ENCODE results near the gene RNF220.

Gene RNF220

DNA sequence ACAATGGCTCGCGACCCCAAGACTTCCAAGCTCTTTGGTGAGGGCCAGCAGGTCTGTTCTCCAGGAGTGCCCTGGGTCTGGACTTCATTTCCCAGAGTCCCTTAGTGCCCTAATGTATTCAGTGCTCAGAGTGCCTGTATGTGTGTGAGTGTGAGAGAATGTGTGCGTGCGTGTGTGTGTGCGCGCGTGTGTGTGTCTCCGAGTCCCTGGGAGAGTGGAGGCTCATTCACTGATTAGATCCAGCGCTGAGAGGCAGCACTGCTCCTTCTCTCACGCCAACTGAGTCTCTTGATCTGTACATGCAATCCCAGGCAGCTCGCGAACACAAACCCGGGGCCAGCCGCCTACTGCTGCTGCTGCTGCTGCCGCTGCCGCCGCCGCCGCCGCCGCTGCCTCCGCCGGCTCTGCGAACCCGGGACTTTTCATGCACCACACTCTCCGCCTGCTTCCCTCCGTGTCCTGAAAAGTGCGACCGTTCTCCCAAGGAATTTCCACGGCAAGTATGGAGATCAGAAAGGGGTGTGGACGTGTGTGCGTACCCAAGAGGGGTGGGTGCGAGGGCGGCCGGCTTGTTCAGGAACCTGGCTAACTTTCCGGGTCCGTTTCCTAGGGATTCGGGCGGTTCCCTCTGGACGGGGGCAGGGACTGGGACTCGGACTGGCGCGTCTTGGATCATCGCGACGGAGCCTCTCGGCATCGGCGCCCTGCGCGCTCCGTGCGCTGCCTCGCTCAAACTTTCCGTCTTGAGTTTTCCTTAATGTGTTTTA, at the start of gene RNF220:
RNF220 (plus strand) TSS at position 225 of the 767 bp plus-strand sequence.
- peak; percentile 41 for DNase-seq

DNA sequence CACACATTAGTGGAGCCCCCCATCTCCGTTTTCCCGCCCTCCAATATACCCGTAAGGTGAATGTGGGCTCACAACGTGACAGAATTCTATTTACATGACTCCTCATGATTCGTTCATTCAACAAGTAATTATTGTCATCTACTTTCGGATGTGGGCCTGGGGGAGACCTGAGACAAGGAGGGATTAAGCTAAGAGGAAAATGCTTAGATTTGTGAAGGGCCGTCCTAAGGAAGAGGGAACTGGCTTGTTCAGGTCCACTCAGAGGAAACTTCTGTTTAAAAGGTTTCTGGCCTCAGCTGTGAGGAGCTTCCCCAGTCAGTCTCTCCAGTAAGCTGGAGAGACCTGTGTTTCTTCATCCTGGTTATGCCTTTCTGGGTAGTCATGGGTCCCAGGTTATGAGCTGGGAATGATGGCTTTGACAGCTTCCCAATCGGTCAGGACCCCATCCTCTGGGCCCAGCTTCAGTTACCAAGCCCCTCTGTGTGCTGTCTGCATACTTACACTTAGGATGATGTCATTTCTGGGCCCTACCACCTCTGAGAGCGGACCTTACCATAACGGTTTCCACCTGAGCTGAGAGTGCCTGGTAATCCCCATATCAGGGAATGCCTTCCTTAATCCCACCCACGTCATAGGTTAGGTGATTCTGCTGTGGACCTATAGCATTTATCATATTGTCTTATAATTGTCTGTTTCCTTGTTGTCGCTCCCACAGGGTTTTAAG, 49.3 kb upstream of the RNF220 start:
- DNase-seq, result no peak

DNA sequence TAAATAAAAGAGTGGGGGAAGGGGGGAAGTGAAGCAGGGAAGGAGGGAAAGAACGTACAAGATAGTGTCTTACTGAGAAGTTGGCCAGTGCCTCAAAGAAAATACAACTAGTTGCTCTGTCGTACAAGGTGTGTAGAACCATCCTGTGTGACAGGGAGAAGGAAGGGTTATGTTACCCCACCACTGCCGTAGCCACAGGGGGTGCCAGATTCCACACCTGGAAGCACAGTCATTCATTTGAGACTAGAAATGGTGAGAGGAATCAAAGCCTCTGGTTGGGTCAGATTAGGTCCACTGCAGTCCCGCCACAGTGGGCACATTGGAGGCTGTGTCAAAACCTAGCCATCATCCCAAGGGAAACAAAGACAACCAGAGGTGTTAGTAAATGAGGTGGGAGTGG, 47.3 kb upstream of the RNF220 start:
- DNase-seq, result no peak

DNA sequence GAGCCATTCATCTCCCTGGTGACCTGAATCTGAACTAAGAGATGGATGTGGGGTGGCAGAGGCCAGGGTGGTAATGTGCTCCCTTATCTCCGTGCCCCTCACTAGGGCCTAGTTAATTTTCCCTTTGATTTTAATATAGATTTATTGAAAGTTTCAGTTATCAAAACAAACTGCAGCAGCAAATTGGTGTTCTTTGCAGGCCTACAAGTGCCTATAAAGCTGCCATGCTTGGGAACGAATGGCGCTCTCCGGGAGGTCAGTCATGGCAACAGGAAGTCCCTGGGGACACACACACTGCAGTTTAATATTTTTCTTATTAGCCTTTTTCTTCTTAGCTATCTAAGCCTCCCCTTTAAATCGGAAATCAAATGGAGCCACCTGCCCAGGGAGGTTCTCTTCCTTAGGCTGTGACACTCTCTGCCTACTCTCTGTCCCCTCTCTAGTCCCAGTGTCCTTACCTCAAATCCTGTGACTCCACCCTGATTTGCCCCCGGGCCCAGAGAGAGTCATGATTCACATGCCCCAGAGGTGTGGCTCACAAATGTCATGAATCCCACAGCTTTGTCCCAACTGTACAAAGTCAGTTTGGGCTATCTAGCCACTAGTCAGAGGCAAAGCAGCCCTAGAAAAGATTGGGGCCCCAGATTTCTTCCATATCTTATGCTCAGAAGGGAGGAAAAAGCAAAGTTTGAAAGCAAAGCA, 45.7 kb upstream of the RNF220 start:
- DNase-seq, result no peak

DNA sequence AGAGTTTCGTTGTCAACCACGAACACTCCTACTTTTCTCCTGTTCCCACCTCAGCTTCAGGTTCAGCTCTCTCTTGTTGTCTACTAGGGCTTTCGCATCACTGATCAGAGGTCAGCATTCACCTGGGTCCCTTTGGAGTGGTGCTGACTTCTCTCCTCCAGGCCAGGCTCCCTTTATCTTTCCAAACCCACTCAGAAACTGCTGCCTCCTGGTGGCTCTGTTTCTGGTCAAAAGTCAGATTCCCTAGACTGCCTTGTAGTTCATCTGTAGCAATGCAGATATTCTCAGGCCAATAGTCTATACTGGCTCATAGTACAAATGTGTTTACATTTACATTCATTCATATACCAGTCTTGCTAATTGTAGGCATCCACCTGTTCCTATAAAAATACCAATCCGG, 43.6 kb upstream of the RNF220 start:
- no peak for DNase-seq

DNA sequence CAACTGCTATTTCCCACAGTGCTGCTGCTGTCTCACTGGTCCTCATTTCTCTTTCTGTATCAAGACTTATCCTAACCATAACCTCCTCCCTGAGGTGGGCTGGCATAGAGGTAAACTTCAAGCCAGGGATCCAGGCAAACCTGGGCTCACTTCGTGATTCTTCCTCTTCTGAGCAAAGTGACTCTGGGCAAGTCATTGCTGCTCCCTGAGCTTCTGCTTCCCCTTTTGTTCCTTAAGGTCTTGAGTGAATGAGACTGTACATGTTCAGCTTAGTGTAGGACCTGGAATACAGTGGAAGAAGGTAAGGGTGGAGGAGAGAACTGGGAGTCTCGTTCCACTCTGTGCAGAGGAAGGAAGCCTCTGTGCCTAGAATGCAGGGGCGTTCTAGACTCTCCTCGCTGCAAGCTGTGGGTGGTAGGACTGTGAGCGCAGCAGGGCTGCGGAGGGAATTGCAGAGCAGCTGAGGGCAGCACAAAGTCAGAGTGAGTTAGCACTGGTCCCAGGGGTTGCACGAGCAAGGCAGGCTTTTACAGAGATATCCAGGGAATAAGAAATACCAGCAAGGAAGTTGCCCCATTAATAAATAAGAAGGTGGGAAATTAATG, 38.6 kb upstream of the RNF220 start:
- no peak for DNase-seq

DNA sequence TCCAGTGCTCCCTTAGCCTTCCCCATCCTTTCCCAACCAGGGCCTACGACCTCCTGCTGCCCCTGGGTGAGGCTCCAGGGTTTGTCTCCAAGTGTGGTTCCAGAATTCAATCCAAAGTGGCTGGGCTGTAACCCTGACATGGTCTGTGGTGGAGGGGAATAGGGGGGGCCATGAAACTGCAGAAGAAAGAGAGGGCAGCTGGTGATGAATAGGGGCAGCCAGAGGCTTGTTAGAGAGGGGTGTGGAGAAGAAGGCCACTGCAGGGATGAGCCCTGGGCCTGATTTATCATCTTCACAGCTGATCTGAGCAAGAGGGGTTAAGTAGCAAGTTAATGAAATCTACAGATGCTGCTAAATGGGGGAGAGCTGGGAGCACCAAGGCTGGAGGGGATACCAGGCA, 37.1 kb upstream of the RNF220 start:
- DNase-seq, result no peak

DNA sequence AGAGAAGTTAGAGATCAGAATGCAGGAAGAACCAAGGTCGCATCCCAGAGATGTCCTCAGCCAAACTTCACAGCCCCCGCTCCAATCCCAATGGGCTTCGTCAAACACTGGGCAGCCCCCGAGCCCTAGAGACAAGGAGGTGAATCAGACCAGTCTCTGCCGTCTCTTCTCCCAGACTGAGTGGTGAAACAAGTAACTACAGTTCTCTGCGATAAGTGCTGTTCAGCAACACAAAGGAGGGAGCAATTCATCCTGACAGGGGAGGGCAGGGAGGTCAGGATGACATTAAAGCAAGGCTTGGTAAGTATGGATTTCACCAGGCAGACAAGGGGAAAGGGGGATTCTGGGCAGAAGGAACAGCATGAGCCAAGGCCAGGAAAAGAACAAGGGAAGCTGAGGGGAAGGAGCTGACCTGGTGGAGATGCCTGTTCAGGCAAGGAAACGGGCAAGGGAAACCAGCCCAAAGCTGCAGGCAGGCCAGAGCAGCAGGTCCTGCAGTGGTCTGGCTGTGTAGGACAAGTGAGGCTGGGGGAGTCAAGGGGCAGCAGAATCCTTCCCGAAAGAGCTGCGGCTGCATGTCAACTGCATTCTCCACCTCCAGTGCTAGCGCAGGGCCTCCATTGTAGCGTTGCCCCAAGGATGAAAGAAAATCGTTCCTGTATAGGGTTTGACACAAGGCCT, 36.4 kb upstream of the RNF220 start:
- DNase-seq, result no peak

DNA sequence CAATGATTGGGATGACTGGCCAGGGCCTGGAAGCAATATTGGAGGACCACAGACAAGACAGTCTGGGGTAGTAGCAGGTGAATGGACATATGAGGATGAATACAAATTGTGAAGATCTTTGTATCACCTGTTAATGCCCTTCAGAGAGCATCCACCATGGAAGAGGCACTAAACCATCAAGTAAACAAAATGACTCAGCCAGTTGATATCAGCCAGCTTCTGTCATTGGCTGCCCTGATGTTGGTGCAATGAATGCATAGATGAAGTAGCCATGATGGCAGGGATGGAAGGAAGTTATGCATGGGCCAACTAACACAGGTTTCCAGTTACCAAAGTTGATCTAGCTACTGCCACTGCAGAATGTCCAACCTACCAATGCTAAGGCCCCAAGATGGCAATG, 33.8 kb upstream of the RNF220 start:
- no peak for DNase-seq

DNA sequence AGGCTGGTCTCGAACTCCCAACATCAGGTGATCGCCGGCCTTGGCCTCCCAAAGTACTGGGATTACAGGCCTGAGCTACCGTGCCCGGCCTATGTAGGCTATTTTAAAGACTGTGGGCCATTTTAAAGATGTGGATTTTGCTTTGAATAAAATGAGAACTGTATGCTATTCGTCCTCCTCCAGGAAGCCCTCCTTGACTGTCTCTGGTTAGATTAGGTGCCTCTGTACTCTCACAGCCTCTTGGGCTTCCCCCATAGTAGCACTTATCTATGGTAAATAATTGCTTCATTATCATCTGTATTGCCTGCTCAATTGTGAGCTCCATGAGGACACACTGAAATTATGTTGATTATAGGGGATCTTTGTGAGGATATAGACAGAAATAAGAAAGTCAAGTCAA, 29.5 kb upstream of the RNF220 start:
- DNase-seq, result no peak

DNA sequence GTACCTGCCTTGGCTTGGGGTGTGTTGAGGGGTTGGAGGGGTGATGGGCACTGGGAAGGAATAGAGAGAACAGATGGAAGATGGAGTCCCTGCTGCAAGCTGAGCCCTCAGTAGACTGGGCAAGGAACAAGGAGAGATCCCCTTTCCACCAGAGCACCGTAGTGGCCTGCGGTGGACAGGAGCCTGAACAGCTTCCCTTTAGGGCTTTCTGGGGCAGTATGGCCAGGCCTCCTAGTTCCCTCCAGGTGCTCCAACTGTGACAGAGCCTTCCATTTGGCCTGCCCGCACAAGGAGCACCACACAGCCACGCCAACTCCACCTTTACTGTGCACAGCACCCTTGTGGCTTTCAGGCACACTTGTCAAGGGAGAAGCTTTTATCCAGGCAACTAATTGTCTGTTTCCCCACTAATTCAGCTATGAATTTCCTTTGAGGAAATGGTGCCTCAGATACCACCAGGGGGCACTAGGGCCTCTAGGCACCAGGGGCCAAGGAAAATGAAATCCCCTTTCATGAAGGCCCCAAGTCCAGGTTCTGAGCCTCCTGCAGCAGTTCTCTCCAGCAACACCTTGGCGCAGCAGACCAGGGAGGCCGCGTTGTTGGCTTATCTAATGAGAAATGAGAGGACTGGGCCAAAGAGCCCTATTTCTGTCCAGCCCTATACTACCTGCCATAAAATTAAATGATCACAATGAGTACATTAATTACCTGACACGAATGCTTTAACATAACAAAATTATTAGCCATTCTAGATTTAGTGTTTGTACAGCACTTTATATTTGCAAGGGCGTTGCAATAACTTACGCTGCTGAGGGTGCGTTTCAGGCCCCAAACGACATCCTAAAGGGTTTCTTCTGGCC, 26.9 kb upstream of the RNF220 start:
- peak; percentile 52 for DNase-seq

DNA sequence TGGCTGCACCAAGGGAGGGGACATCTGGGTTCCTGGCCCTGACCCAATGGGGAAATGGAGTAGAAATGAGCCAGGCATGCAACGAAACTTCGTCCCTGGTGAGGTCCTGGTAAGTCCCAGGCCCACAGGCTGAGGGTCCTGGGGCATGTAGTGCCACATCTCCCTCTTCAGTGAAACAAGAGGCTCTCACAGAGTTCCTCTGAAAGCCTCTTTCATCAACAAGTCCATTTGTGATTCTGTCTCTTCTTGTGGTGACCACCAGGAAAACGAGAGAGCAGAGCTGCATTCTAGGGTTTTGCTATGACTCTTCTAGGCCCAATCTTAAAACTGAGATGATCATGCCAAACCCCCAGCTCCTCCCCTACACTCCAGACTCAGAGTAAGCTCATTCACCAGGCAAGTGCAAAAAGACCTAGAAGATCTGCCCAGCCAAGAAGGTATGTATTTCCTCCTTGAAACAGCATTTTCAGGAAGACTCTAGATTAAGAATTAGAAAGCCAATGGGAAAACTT, 24.3 kb upstream of the RNF220 start:
- DNase-seq, result no peak

DNA sequence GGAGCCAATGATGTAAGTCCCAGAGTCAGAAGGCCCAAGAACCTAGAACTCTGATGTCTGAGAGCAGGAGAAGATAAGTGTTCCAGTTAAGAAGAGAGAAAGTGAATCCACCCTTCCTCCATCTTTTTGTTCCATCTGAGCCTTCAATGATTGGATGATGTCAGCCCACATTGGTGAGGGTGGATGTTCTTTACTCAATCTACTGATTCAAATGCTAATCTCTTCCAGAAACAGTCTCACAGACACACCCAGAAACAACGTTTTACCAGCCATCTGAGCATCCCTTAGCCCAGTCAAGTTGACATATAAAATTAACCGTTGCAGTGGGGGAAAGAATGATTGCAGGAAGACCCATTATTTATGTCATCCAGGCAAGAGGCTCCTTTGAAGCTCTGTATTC, 16.5 kb upstream of the RNF220 start:
- DNase-seq, result no peak

DNA sequence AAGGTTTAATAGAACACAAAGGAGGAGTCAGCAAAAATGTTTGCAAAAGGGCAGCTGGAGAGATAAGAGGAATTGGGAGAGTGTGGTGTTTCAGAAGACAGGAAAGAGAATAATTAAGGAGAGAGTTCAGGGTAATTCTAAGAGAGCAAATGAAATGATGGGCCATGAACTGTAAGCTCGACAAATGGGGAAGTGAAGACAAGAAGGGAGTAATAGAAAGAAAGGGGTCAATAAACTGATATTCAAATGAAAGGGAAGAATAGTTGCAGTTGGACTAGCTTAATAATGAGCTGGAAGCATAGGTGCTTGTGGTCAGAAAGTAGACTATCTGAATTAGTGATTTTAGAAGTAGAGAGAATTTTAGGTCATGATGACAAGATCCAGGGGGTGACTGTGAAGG, 15.6 kb upstream of the RNF220 start:
- no peak for DNase-seq

DNA sequence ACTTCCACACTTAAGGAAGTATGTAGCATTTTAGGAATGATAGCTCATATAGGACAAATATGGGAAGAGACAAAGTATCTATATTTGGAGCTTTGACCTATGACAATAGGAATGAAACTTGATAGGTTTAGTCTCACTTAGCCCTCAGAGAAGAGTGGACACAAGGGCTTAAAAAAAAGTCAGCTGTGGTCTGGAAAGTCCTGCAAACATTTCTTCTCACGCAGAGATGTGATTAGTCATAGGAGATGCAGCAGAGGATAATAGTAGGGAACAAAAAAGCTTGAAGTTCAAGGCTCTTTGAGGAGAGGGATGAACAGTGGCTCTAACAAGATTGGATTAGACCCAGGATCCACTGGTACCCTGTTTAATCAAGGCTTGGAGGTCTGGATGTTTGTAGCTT, 14.8 kb upstream of the RNF220 start:
- peak; percentile 85 for DNase-seq

DNA sequence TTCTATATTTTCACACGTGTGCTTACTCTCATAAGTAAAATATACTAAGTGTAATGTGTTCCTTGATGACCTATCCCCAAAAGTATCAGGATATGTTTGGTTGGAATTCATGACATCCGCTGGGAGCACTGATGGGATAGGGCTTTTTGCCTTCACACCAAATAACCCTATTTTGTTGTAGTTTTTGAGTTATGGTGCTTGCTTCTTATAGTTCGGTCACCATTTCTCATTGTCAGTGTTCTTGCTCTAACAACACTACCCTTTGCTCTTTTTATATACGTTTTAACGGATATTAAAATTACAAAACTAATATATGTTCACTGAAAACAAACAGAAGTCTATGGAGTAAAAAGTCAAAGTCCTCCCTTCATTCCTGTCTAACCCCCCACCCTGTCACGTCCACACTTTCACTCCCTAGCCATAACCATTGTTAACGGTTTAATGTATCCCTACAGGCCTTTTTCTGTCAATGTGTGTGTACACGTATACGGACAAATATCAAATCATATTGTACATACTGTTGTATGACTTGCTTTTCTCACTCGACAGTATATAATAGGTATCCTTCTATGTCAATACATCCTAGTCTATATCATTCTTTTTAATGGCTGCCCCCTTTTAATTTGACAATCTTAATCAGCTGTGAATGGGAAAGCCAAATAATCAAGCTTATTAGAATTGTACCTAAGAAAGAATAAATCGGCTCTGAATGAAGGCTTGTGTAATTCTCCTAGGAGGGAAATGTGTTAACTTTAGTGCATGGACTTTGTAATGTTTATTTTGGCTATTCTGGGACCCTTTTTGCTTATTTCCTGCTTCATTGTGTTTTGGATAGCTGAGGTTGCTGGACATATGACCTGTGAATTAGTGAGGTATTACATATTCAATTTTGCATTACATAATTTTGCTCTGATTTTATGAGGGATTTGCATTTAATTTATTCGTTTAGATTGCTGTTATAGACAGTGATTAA, 3.5 kb upstream of the RNF220 start:
- DNase-seq, result no peak

DNA sequence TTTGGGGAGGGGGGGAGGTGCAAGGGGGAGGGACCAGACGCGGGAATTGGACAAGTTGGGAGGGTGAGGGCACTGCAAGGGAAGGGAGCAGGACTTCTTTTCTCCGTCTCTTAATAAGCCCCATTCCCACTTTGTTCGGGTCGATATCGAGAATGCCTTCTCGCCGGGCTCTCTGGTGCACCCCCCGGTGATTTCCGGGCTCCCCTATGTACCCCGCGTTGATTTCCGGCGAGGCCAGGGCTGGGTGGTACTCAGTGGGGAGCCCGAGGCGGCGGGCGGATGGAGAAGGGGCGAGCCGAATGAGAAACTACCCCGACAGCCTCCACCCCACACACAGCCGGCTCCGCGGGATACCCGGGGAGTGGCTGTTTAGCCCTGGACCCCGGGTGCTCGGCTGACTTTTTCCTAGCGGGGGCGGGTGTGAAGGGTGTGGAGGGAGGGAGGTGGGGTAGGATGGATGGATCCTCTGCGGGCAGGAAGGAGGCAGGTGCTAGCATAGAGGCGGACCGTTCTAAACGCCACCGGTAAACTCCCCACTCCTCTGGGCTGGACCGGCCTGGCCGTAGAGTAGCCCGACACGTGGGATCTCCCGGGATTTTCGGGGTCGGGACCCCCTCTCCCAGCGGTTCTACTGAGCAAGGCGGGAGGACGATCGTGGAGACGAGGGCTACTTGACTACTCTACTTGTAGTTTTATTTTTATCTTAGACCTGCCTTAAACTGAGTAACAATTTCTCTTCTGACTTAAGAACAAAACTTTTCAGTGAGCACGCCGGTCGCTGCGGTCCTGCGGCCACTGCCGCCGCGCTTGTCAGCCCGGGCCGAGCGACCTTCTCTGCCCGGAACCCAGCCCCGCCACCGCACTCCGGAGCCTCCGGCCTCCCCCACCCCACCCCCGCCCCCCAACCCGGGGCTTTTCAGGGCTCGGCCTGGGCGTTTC, 1.0 kb downstream of the RNF220 start:
- DNase-seq, result no peak

DNA sequence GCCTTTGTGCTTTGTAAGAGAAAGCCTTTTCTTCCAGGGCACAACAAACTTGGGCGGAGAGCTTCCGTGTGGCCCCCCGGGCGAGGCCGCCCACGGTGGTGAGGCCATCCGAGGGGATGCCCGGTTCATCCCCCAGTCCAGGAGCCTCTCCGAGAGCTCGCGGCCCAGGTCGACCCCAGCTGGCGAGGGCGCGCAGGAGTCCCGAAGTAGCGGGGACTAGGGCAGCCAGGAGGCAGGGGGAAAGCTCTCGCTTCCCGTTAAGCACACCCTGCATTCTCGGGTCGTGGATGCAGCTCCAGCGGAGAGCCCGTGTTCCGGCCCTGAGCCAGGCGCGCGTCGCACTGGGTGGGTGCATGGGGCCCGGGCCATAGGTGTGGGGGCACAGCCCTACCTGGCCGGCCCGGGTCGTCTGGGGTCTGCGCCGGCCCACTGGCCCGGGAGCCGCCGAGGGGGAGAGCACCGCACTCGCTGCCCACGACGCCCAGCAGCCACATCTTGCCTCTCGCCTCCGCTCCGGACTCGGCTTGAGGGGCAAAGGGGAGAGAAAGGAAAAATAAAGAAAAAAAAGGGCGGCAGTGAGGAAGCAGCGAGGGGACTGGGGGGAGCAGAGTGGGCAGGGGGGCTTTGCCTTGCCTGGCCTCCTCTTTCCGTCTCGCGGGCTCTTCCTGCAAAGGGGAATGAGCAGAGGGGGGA, 1.8 kb downstream of the RNF220 start:
- DNase-seq, result no peak
